CD14-positive monocyte (primary cell): ENCODE results near the gene STXBP4. TPM values are rescaled to one million over a fixed set of nuclear protein-coding genes. Genes with fewer than 3 reads are reported as not detected.

Experiments
- DNase-seq, 3 donors: peaks; one replicate each; pipeline ENCODE4 v3.0.0-alpha.2; 2011 to 2022
- H2AFZ ChIP-seq: 2 replicates; pipeline ENCODE4 v1.6.0; 2012; ENCODE audit warnings: mild to moderate bottlenecking, low read depth, low read length, inconsistent platforms; ENCODE audit not compliant: insufficient read depth, poor library complexity, severe bottlenecking
- H3K27ac ChIP-seq, 2 donors: 1 replicate in 1 of 2; 2 replicates in 1 of 2; pipeline ENCODE4 v1.5.1; 2012 to 2013; ENCODE audit warnings: low read length in 2 of 2, control low read depth in 1 of 2, inconsistent platforms in 1 of 2, low read depth in 1 of 2, mild to moderate bottlenecking in 1 of 2
- H3K27me3 ChIP-seq, 2 donors: one replicate each; pipeline versions ENCODE4 v1.6.0 to v1.6.1; 2011 to 2013; ENCODE audit warnings: low read length in 2 of 2; ENCODE audit not compliant: control insufficient read depth in 2 of 2, insufficient read depth in 2 of 2
- H3K36me3 ChIP-seq, 2 donors: replicated peaks in 1 of 2; 1 replicate in 1 of 2; 2 replicates in 1 of 2; pipeline versions ENCODE4 v1.5.1 to v1.6.1; 2012 to 2013; ENCODE audit warnings: low read length in 2 of 2, control low read depth in 1 of 2, inconsistent platforms in 1 of 2, mild to moderate bottlenecking in 1 of 2; ENCODE audit not compliant: insufficient read depth in 2 of 2, control insufficient read depth in 1 of 2
- H3K4me1 ChIP-seq, 2 donors: 1 replicate in 1 of 2; 2 replicates in 1 of 2; pipeline versions ENCODE4 v1.5.1 to v1.6.1; 2012 to 2013; ENCODE audit warnings: low read length in 2 of 2, control low read depth in 1 of 2, inconsistent platforms in 1 of 2, mild to moderate bottlenecking in 1 of 2, moderate library complexity in 1 of 2; ENCODE audit not compliant: insufficient read depth in 2 of 2, control insufficient read depth in 1 of 2
- H3K4me2 ChIP-seq: replicated peaks from 2 replicates; pipeline ENCODE3; 2012; ENCODE audit warnings: low read length, moderate library complexity, mild to moderate bottlenecking; ENCODE audit not compliant: poor library complexity, severe bottlenecking; ENCODE audit errors: extremely low read depth
- H3K4me3 ChIP-seq, 3 experiments: fragments of 200-600 bp in 1 of 3; sonication (generic) in 1 of 3; replicated peaks in 1 of 3; 1 replicate in 2 of 3; 2 replicates in 1 of 3; pipeline ENCODE4 v1.5.1; 2011 to 2013; ENCODE audit warnings: low read length in 3 of 3, mild to moderate bottlenecking in 3 of 3, control low read depth in 2 of 3, low read depth in 2 of 3, inconsistent platforms in 1 of 3, moderate library complexity in 1 of 3
- H3K79me2 ChIP-seq: 2 replicates; pipeline ENCODE4 v1.6.0; 2012; ENCODE audit warnings: mild to moderate bottlenecking, control low read depth, inconsistent platforms, low read length, moderate library complexity; ENCODE audit not compliant: insufficient read depth
- H3K9ac ChIP-seq: 2 replicates; pipeline ENCODE4 v1.6.0; 2017; ENCODE audit warnings: low read length, mild to moderate bottlenecking; ENCODE audit not compliant: insufficient read depth, poor library complexity, severe bottlenecking
- H3K9me3 ChIP-seq, 2 donors: replicated peaks in 1 of 2; 1 replicate in 1 of 2; 2 replicates in 1 of 2; pipeline versions ENCODE4 v1.5.1 to v1.6.1; 2012 to 2013; ENCODE audit warnings: low read length in 2 of 2, control low read depth in 1 of 2; ENCODE audit not compliant: control insufficient read depth in 1 of 2, insufficient read depth in 1 of 2
- H4K20me1 ChIP-seq: 2 replicates; pipeline ENCODE4 v1.6.0; 2012; ENCODE audit warnings: mild to moderate bottlenecking, low read length, control low read depth, moderate library complexity; ENCODE audit not compliant: insufficient read depth
- H3K27ac Mint-ChIP-seq, 7 donors: one replicate each; pipeline ENCODE4 v1.8.0; 2020; ENCODE audit warnings: mild to moderate bottlenecking in 7 of 7, mixed read lengths in 7 of 7, moderate library complexity in 6 of 7, inconsistent platforms in 2 of 7
- H3K27me3 Mint-ChIP-seq, 3 donors: one replicate each; pipeline ENCODE4 v1.8.0; 2021 to 2022; ENCODE audit warnings: low read depth in 3 of 3, mild to moderate bottlenecking in 3 of 3, mixed read lengths in 3 of 3, moderate library complexity in 3 of 3, inconsistent platforms in 1 of 3
- H3K36me3 Mint-ChIP-seq, 2 donors: one replicate each; pipeline ENCODE4 v1.8.0; 2020; ENCODE audit warnings: mixed read lengths in 2 of 2, inconsistent platforms in 1 of 2, mild to moderate bottlenecking in 1 of 2
- H3K4me1 Mint-ChIP-seq: one replicate; pipeline ENCODE4 v1.8.0; 2020; ENCODE audit warnings: mild to moderate bottlenecking, mixed read lengths
- H3K4me3 Mint-ChIP-seq, 2 donors: one replicate each; pipeline ENCODE4 v1.8.0; 2020; ENCODE audit warnings: mild to moderate bottlenecking in 2 of 2, mixed read lengths in 2 of 2, moderate library complexity in 1 of 2
- H3K9me3 Mint-ChIP-seq, 7 donors: one replicate each; pipeline ENCODE4 v1.8.0; 2020 to 2022; ENCODE audit warnings: mixed read lengths in 7 of 7, mild to moderate bottlenecking in 6 of 7, moderate library complexity in 6 of 7, inconsistent platforms in 2 of 7
- intact Hi-C, 2 donors: fragments of 100-400 bp; cut with micrococcal nuclease; formaldehyde crosslinking; loops; one replicate each; pipeline versions ENCODE4 v1.15.0 to v1.15.1; 2023
- polyA plus RNA-seq, 3 donors: library from polyadenylated mRNA; depleted of rRNA in 1 of 3; unstranded in 2 of 3; stranded (reverse) in 1 of 3; fragments of 300-500 nt in 2 of 3; fragments of >200 nt in 1 of 3; fragmentation: Illumina TruSeq in 2 of 3; gene quantifications; 1 replicate in 2 of 3; 2 replicates in 1 of 3; pipeline ENCODE4 v1.2.3, GENCODE V29; 2012 to 2021
- TF ChIP-seq, protein P1 (sequence below): fragments of 200-600 bp; IDR thresholded peaks from one replicate; pipeline ENCODE4 v1.8.0; 2022; ENCODE audit warnings: antibody characterized with exemption, mild to moderate bottlenecking

STXBP4 gene
- polyA plus RNA-seq, 3 donors, result 0.27 to 1.8 (median 0.44) TPM

DNA sequence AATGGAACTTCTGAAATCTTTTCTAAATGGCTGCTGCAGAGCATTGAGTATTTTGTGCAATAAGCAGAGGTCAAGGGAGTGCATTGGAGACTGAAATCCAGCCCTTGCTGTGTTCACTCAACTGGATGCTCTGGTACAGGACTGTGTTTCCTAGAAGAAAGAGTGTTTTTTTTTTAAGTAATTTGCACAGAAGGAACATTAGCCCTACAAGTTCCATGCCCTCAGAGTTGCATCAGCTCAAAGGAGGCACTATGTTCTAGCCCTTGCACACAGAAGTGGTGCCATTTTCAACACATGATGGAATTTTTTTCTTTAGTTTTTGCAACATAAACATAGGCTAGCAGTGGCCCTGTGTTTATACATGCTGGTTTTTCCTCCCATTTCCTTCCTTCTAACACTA lies 152.1 kb downstream of the STXBP4 start:
- DNase-seq, result no peak
- H3K27me3 ChIP-seq, result no peaks in the 10 kb centered on the region
- H3K4me2 ChIP-seq, result no peak overlapping the region
- no peaks in the 10 kb centered on the region for H3K4me1 ChIP-seq
- no peak overlapping the region for H3K9ac ChIP-seq
- Mint-ChIP-seq H3K27me3 (peaks cover 0 to 2% (median 0%) of the 10 kb centered on the region in 3 donors), H3K4me3 (no peak overlapping the region), H3K27ac (no peak overlapping the region), H3K4me1 (no peaks in the 10 kb centered on the region), H3K36me3 (no peaks in the 10 kb centered on the region), H3K9me3 (peaks cover 0 to 3% (median 0%) of the 10 kb centered on the region in 7 donors)
- intact Hi-C loops, result no loop called here
- H3K79me2 ChIP-seq, result no peaks in the 10 kb centered on the region
- no peak overlapping the region for H2AFZ ChIP-seq
- no peaks in the 10 kb centered on the region for H3K36me3 ChIP-seq
- TF ChIP-seq, protein P1, sequence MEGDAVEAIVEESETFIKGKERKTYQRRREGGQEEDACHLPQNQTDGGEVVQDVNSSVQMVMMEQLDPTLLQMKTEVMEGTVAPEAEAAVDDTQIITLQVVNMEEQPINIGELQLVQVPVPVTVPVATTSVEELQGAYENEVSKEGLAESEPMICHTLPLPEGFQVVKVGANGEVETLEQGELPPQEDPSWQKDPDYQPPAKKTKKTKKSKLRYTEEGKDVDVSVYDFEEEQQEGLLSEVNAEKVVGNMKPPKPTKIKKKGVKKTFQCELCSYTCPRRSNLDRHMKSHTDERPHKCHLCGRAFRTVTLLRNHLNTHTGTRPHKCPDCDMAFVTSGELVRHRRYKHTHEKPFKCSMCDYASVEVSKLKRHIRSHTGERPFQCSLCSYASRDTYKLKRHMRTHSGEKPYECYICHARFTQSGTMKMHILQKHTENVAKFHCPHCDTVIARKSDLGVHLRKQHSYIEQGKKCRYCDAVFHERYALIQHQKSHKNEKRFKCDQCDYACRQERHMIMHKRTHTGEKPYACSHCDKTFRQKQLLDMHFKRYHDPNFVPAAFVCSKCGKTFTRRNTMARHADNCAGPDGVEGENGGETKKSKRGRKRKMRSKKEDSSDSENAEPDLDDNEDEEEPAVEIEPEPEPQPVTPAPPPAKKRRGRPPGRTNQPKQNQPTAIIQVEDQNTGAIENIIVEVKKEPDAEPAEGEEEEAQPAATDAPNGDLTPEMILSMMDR, result no peak
- H3K27ac ChIP-seq, result no peak overlapping the region
- no peak overlapping the region for H3K4me3 ChIP-seq
- H3K9me3 ChIP-seq, result no peaks in the 10 kb centered on the region
- no peaks in the 10 kb centered on the region for H4K20me1 ChIP-seq

DNA sequence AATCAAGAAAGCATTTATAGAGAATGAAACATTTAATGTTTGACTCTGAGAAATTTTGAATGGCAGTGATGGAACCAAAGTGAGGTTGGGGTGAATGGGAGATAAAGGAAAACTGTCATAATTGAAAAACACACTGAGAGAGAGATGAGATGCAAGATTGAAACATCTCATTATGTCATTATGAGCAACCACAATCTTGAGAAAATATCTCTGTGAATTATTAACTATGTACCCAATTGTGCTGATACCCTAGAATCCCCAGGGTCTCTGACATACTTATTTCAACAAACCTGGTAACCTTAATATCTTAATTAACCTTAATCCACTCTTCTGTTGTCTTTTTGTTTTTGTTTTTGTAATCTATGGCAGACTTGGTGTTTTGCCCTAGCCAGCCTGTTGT lies 152.7 kb downstream of the STXBP4 start:
- TF ChIP-seq, protein P1, result no peak
- Mint-ChIP-seq H3K4me3 (no peak overlapping the region), H3K27me3 (peaks cover 0 to 2% (median 0%) of the 10 kb centered on the region in 3 donors), H3K9me3 (peaks cover 0 to 4% (median 2%) of the 10 kb centered on the region in 7 donors), H3K27ac (no peak overlapping the region), H3K4me1 (no peaks in the 10 kb centered on the region), H3K36me3 (no peaks in the 10 kb centered on the region)
- H3K9ac ChIP-seq, result no peak overlapping the region
- H3K9me3 ChIP-seq, result no peaks in the 10 kb centered on the region
- intact Hi-C loops, result no loop called here
- no peak overlapping the region for H3K4me2 ChIP-seq
- H2AFZ ChIP-seq, result no peak overlapping the region
- H3K4me1 ChIP-seq, result no peaks in the 10 kb centered on the region
- no peak overlapping the region for H3K27ac ChIP-seq
- no peaks in the 10 kb centered on the region for H3K36me3 ChIP-seq
- H4K20me1 ChIP-seq, result no peaks in the 10 kb centered on the region
- H3K4me3 ChIP-seq, result no peak overlapping the region
- DNase-seq, result no peak
- H3K27me3 ChIP-seq, result no peaks in the 10 kb centered on the region
- H3K79me2 ChIP-seq, result no peaks in the 10 kb centered on the region
